OCI-LY1 (cell line): ENCODE data around the gene LCORL.

ENCODE experiments used
- CTCF ChIP-seq: fragments of 200-600 bp; sonication (generic), shearing (Covaris generic); IDR thresholded peaks from 2 replicates; pipeline ENCODE4 v1.5.1; 2017; ENCODE audit warnings: mild to moderate bottlenecking, antibody characterized with exemption, low read length, moderate library complexity, mixed read lengths
- EZH2 ChIP-seq: fragments of 200-600 bp; sonication (generic), shearing (Covaris generic); IDR thresholded peaks from 2 replicates; pipeline ENCODE4 v1.8.0; 2017; ENCODE audit warnings: borderline replicate concordance, mixed run types, mild to moderate bottlenecking, antibody characterized with exemption, low read length, moderate library complexity, mixed read lengths

GRCh38 chr4:17812125-17812524 lies 209.4 kb downstream of the LCORL start:
- TF ChIP-seq CTCF (no peak), EZH2 (no peak)
